GM10266 (cell line): ENCODE results near the gene HMCES.

Experiments used
- DNase-seq: peaks from one replicate; pipeline ENCODE4 v3.0.0; 2012; ENCODE audit errors: extremely low spot score
- TF ChIP-seq, protein P1 (sequence below): IDR thresholded peaks from 2 replicates; pipeline ENCODE4 v1.5.1; 2012; ENCODE audit warnings: mild to moderate bottlenecking, low read depth; ENCODE audit not compliant: control insufficient read depth, insufficient read depth; ENCODE audit errors: missing control alignments

HMCES gene

DNA sequence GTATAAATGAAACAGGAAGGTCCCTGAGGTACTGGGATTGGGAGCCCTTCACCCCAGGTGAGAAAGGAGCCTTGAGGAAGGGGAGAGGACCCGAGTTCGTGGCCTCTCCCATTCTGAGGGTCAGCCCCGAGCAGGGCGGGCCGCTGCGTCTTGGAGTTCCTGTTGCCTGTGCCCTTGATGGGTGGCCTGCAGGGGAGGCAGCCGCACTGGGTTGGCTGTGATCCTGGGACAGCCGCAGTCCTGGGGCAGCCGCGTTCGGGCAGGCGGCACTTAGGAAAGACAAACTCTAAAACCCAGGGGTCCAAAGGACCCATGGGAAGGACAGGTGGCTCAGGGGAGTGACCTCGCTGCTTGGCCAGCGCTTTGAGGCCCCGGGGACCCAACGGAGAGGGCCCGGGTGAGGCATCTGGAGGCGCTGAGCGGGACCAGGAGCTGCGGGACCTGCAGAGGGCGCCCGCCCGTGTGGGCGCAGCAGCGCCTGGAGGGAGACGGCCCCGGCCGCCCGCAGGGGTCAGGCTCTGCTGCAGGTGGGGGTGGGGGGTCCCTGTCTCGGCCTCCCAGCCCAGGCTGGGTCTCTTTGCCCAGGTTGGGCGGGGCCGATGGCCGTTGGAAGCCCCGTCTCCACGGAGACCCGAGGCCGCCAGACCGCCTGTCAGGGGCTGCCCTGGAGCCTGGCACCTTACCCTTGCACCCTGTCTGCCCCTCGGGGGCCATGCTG lies 65.1 kb downstream of the HMCES start:
- TF ChIP-seq, protein P1, sequence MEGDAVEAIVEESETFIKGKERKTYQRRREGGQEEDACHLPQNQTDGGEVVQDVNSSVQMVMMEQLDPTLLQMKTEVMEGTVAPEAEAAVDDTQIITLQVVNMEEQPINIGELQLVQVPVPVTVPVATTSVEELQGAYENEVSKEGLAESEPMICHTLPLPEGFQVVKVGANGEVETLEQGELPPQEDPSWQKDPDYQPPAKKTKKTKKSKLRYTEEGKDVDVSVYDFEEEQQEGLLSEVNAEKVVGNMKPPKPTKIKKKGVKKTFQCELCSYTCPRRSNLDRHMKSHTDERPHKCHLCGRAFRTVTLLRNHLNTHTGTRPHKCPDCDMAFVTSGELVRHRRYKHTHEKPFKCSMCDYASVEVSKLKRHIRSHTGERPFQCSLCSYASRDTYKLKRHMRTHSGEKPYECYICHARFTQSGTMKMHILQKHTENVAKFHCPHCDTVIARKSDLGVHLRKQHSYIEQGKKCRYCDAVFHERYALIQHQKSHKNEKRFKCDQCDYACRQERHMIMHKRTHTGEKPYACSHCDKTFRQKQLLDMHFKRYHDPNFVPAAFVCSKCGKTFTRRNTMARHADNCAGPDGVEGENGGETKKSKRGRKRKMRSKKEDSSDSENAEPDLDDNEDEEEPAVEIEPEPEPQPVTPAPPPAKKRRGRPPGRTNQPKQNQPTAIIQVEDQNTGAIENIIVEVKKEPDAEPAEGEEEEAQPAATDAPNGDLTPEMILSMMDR: peak; percentile 74
- peak; percentile 67 for DNase-seq

- no peak for DNase-seq
Observed at GRCh38 chr3:129344540-129345220, 66.0 kb downstream of the HMCES start.

GRCh38 chr3:129345281-129345680 lies 66.6 kb downstream of the HMCES start:
- TF ChIP-seq, protein P1: no peak
- DNase-seq: no peak

More at GRCh38 chr3:129344540-129345220, 66.0 kb downstream of the HMCES start:
- TF ChIP-seq, protein P1: no peak

GRCh38 chr3:129345971-129346370 lies 67.3 kb downstream of the HMCES start:
- no peak for DNase-seq
- TF ChIP-seq, protein P1: no peak

GRCh38 chr3:129346695-129347457 lies 68.2 kb downstream of the HMCES start:
- no peak for DNase-seq
- TF ChIP-seq, protein P1: no peak

GRCh38 chr3:129347458-129347845 lies 68.8 kb downstream of the HMCES start:
- TF ChIP-seq, protein P1: no peak
- no peak for DNase-seq
